ENCODE results near the gene NOTUM. TPM values are rescaled to one million over a fixed set of nuclear protein-coding genes. Genes with fewer than 3 reads are reported as not detected.

Gene NOTUM
- total and polyA plus RNA-seq, 9 of the 15 experiments (the other 6 are each of a cell fraction or from before 2014, with no cell fraction given) = 0.03 to 14.0 (median 4.1) TPM

DNA sequence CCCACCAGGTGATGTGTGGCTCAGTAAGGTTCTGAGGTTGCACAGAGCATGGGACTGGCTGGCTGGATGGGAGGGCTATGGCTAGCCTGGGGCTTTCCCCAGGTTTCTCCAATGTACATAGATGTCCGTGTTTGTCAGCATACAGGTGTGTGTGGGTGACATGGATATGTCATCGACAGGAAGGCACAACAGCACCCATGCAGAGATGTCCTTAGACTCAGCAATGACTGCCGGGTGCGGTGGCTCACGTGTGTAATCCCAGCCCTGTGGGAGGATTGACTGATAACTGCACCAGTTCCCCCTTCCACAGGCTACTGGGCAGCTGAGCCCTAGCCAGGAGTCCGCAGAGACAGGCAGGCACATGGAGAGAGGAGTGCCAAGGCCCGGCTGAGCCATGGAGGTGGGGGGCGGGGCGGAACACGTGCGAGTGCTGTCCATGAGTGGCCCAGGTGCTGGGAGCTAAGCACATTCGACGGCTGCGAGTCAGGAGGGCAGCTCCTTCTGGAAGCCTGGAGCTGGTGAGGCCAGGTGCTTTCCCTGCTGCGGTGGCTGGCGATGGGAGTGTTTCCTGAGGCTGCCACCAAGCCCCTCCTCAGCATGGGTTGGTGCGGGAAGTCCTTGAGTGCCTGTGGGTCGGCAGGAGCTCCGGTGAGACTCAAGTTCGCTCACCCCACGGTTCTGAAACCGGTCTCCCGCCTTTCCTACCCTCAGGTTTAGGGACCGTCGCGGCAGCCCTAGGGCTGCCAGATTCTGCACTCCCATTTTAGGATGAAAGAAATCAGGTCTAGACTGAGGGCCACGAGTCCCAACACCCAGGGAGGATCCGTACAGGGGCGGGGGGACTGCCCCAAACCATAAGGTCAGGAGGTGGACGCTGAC is 15.6 kb upstream of the NOTUM start (continued):
- TF ChIP-seq, protein P1, sequence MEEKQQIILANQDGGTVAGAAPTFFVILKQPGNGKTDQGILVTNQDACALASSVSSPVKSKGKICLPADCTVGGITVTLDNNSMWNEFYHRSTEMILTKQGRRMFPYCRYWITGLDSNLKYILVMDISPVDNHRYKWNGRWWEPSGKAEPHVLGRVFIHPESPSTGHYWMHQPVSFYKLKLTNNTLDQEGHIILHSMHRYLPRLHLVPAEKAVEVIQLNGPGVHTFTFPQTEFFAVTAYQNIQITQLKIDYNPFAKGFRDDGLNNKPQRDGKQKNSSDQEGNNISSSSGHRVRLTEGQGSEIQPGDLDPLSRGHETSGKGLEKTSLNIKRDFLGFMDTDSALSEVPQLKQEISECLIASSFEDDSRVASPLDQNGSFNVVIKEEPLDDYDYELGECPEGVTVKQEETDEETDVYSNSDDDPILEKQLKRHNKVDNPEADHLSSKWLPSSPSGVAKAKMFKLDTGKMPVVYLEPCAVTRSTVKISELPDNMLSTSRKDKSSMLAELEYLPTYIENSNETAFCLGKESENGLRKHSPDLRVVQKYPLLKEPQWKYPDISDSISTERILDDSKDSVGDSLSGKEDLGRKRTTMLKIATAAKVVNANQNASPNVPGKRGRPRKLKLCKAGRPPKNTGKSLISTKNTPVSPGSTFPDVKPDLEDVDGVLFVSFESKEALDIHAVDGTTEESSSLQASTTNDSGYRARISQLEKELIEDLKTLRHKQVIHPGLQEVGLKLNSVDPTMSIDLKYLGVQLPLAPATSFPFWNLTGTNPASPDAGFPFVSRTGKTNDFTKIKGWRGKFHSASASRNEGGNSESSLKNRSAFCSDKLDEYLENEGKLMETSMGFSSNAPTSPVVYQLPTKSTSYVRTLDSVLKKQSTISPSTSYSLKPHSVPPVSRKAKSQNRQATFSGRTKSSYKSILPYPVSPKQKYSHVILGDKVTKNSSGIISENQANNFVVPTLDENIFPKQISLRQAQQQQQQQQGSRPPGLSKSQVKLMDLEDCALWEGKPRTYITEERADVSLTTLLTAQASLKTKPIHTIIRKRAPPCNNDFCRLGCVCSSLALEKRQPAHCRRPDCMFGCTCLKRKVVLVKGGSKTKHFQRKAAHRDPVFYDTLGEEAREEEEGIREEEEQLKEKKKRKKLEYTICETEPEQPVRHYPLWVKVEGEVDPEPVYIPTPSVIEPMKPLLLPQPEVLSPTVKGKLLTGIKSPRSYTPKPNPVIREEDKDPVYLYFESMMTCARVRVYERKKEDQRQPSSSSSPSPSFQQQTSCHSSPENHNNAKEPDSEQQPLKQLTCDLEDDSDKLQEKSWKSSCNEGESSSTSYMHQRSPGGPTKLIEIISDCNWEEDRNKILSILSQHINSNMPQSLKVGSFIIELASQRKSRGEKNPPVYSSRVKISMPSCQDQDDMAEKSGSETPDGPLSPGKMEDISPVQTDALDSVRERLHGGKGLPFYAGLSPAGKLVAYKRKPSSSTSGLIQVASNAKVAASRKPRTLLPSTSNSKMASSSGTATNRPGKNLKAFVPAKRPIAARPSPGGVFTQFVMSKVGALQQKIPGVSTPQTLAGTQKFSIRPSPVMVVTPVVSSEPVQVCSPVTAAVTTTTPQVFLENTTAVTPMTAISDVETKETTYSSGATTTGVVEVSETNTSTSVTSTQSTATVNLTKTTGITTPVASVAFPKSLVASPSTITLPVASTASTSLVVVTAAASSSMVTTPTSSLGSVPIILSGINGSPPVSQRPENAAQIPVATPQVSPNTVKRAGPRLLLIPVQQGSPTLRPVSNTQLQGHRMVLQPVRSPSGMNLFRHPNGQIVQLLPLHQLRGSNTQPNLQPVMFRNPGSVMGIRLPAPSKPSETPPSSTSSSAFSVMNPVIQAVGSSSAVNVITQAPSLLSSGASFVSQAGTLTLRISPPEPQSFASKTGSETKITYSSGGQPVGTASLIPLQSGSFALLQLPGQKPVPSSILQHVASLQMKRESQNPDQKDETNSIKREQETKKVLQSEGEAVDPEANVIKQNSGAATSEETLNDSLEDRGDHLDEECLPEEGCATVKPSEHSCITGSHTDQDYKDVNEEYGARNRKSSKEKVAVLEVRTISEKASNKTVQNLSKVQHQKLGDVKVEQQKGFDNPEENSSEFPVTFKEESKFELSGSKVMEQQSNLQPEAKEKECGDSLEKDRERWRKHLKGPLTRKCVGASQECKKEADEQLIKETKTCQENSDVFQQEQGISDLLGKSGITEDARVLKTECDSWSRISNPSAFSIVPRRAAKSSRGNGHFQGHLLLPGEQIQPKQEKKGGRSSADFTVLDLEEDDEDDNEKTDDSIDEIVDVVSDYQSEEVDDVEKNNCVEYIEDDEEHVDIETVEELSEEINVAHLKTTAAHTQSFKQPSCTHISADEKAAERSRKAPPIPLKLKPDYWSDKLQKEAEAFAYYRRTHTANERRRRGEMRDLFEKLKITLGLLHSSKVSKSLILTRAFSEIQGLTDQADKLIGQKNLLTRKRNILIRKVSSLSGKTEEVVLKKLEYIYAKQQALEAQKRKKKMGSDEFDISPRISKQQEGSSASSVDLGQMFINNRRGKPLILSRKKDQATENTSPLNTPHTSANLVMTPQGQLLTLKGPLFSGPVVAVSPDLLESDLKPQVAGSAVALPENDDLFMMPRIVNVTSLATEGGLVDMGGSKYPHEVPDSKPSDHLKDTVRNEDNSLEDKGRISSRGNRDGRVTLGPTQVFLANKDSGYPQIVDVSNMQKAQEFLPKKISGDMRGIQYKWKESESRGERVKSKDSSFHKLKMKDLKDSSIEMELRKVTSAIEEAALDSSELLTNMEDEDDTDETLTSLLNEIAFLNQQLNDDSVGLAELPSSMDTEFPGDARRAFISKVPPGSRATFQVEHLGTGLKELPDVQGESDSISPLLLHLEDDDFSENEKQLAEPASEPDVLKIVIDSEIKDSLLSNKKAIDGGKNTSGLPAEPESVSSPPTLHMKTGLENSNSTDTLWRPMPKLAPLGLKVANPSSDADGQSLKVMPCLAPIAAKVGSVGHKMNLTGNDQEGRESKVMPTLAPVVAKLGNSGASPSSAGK (IDR thresholded peaks at IDR 0.05) = peak; percentile 98
- TF ChIP-seq DMBX1 (CRISPR knock-in tag; IDR thresholded peaks at IDR 0.05; ENCODE audit: borderline replicate concordance) (peak; percentile 82), SNIP1 (IDR thresholded peaks at IDR 0.05; ENCODE audit: low read depth) (no peak), KAT7 (CRISPR knock-in tag; IDR thresholded peaks at IDR 0.05; ENCODE audit: borderline replicate concordance) (peak; percentile 93; the same call in 1 of the 2 replicates), NEUROD1 (IDR thresholded peaks at IDR 0.05; ENCODE audit: borderline replicate concordance, low read depth, low read length, partially characterized antibody) (no peak), RBM34 (IDR thresholded peaks at IDR 0.05; ENCODE audit: borderline replicate concordance, insufficient read depth, low read length) (no peak), KLF1 (tag; IDR thresholded peaks at IDR 0.05) (0 out of 2 replicates have a peak, but pooled peaks have one; percentile 33), LCOR (CRISPR knock-in tag; IDR thresholded peaks at IDR 0.05) (peak; percentile 71; the same call in 1 of the 2 replicates), E2F6 (IDR thresholded peaks at IDR 0.05; ENCODE audit: borderline replicate concordance in 1 of 2, extremely low read depth in 1 of 2, insufficient read depth in 1 of 2, insufficient read length in 1 of 2, low read depth in 1 of 2, low read length in 1 of 2, poor library complexity in 1 of 2, severe bottlenecking in 1 of 2) (peak; percentile 91 to 96), POLR3A (IDR thresholded peaks at IDR 0.05; ENCODE audit: borderline replicate concordance, extremely low read depth, insufficient read depth, insufficient read length) (no peak)
- TF ChIP-seq, protein P2, sequence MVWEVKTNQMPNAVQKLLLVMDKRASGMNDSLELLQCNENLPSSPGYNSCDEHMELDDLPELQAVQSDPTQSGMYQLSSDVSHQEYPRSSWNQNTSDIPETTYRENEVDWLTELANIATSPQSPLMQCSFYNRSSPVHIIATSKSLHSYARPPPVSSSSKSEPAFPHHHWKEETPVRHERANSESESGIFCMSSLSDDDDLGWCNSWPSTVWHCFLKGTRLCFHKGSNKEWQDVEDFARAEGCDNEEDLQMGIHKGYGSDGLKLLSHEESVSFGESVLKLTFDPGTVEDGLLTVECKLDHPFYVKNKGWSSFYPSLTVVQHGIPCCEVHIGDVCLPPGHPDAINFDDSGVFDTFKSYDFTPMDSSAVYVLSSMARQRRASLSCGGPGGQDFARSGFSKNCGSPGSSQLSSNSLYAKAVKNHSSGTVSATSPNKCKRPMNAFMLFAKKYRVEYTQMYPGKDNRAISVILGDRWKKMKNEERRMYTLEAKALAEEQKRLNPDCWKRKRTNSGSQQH (CRISPR knock-in tag; IDR thresholded peaks at IDR 0.05) = no peak
